ENCODE results near the gene IDS. TPM values are rescaled to one million over a fixed set of nuclear protein-coding genes. Genes with fewer than 3 reads are reported as not detected.

Gene IDS
- total and polyA plus RNA-seq, 2 of the 8 experiments (the other 6 are each of a cell fraction or from before 2014, with no cell fraction given), result 19.9 to 20.7 TPM

- FAIRE-seq, result no peak
Observed at GRCh38 chrX:149471397-149471796, 33.7 kb downstream of the IDS start.

More at GRCh38 chrX:149471397-149471796, 33.7 kb downstream of the IDS start:
- H2BK15ac ChIP-seq (ENCODE audit: low read length), result no peak overlapping the region
- H3K56ac ChIP-seq (replicated peaks; ENCODE audit: insufficient read length, low read depth, low read length), result no peak overlapping the region
- H2BK12ac ChIP-seq (ENCODE audit: low read depth, low read length), result no peak overlapping the region
- H2BK20ac ChIP-seq (ENCODE audit: low read length), result no peak overlapping the region
- H3K4ac ChIP-seq (replicated peaks; ENCODE audit: insufficient read length, low read depth, low read length), result no peak overlapping the region
- no peak overlapping the region for H3K23ac ChIP-seq (ENCODE audit: insufficient read length)
- DNase-seq (ENCODE audit: low read depth in 1 of 2, low spot score in 2 of 2), result no peak
- H3K9me3 ChIP-seq (ENCODE audit: insufficient read depth in 2 of 2, low read depth in 1 of 2, low read length in 1 of 2), result no peaks in the 10 kb centered on the region
- H2AFZ ChIP-seq (ENCODE audit: low read length), result 0 out of 2 replicates have a peak overlapping the region, but pooled peaks have one; percentile 39
- no peak overlapping the region for H4K91ac ChIP-seq (replicated peaks; ENCODE audit: insufficient read length, low read length)
- WGBS, 2 experiments (ENCODE audit: extremely low coverage in 1 of 2, insufficient coverage in 1 of 2, insufficient read length in 1 of 2, insufficient replicate concordance in 2 of 2, low coverage in 1 of 2, low lambda C conversion rate in 2 of 2, missing lambda C conversion rate in 1 of 2), result 94% methylated on average over 8 of the region's 8 CpGs; no CpG with 5 or more reads in 1 of the 2 experiments
- H3K36me3 ChIP-seq (ENCODE audit: control insufficient read depth in 2 of 4, insufficient read depth in 4 of 4, low read length in 3 of 4), result no peaks in the 10 kb centered on the region
- H3K79me1 ChIP-seq (ENCODE audit: low read depth, low read length), result no peaks in the 10 kb centered on the region
- no peaks in the 10 kb centered on the region for H4K20me1 ChIP-seq (replicated peaks in 1 of 2; ENCODE audit: control insufficient read depth in 1 of 2, insufficient read depth in 2 of 2, low read length in 2 of 2)
- H3K4me1 ChIP-seq (replicated peaks in 1 of 4; ENCODE audit: control insufficient read depth in 3 of 4, insufficient read depth in 4 of 4, low read length in 3 of 4), result no peaks in the 10 kb centered on the region
- no peak overlapping the region for H3K9ac ChIP-seq (replicated peaks in 1 of 4; ENCODE audit: extremely low read depth in 1 of 4, low read depth in 3 of 4, low read length in 3 of 4)
- H3K18ac ChIP-seq (ENCODE audit: extremely low read depth, low read length), result no peak overlapping the region
- no peak overlapping the region for H2BK5ac ChIP-seq (ENCODE audit: low read depth, low read length)
- no peak overlapping the region for H3K4me3 ChIP-seq (ENCODE audit: extremely low read depth in 1 of 4, insufficient read depth in 2 of 4, low read depth in 3 of 4, low read length in 4 of 4)
- no peak overlapping the region for H4K8ac ChIP-seq (ENCODE audit: extremely low read depth, insufficient read depth, low read length)
- H3K27ac ChIP-seq (ENCODE audit: low read depth, low read length), result no peak overlapping the region
- POLR2A ChIA-PET (ENCODE audit: partially characterized antibody), result no interaction called here
- H3K79me2 ChIP-seq (ENCODE audit: control insufficient read depth in 1 of 2, insufficient read depth in 2 of 2, low read length in 2 of 2), result no peaks in the 10 kb centered on the region
- H2AK5ac ChIP-seq (ENCODE audit: low read depth, low read length), result no peak overlapping the region
- H3K27me3 ChIP-seq (replicated peaks in 1 of 4; ENCODE audit: control insufficient read depth in 3 of 4, extremely low read depth in 1 of 4, insufficient read depth in 3 of 4, low read length in 3 of 4), result no peaks in the 10 kb centered on the region
- no peak for TF ChIP-seq EZH2 (IDR thresholded peaks at IDR 0.05; ENCODE audit: low read depth, low read length, severe bottlenecking)
- TF ChIP-seq NANOG (IDR thresholded peaks at IDR 0.05; ENCODE audit: insufficient read depth, low read depth, low read length, poor library complexity, severe bottlenecking), result no peak
- no peak for TF ChIP-seq CHD1 (IDR thresholded peaks at IDR 0.05; ENCODE audit: low read depth, low read length)
- no peak for TF ChIP-seq SIX5 (IDR thresholded peaks at IDR 0.05; ENCODE audit: low read depth, low read length)
- no peak for TF ChIP-seq RAD21 (IDR thresholded peaks at IDR 0.05 in 1 of 2, conservative IDR thresholded peaks at IDR 0.05 in 1 of 2; ENCODE audit: low read depth in 2 of 2, low read length in 2 of 2)
- no peak for TF ChIP-seq TEAD4 (IDR thresholded peaks at IDR 0.05; ENCODE audit: low read depth, low read length)
- no peak for TF ChIP-seq CBX5 (IDR thresholded peaks at IDR 0.05; ENCODE audit: low read depth, low read length)
- CTCF ChIA-PET (ENCODE audit: partially characterized antibody), result interaction anchor here (0.5 to 4.6 kb wide), 22 partner anchors 9 to 914 kb away, joined by 3 to 26 read pairs (median 3); no protein-coding TSS in a partner anchor
- H3K14ac ChIP-seq (ENCODE audit: insufficient read length), result no peak overlapping the region
- H3K23me2 ChIP-seq (ENCODE audit: low read depth, low read length), result no peaks in the 10 kb centered on the region
- H2BK120ac ChIP-seq (replicated peaks; ENCODE audit: low read depth, low read length), result no peak overlapping the region
- no peak overlapping the region for H4K5ac ChIP-seq (ENCODE audit: insufficient read length, low read depth, low read length)
- H3K4me2 ChIP-seq (ENCODE audit: insufficient read depth in 1 of 2, low read depth in 2 of 2, low read length in 2 of 2), result no peak overlapping the region

All from H1 (cell line).